SK-N-SH (cell line): Measurements from ENCODE around the gene HMOX1. TPM values are rescaled to one million over a fixed set of nuclear protein-coding genes. Genes with fewer than 3 reads are reported as not detected.
"Not testable (repeated sequence)": the region's sequence is repeated elsewhere in the genome, so short reads cannot be mapped to it uniquely, and the experiment has no call there.

Experiments used
- CTCF ChIA-PET: fragments of 300-600, 350-600 bp; formaldehyde crosslinking; extraction: SDS; loops from one replicate; lab custom pipeline; 2021; lab: Yijun Ruan, JAX
- POLR2A ChIA-PET: fragments of 350-600 bp; sonication (Branson Sonifier 250); formaldehyde crosslinking; extraction: SDS; loops from one replicate; lab custom pipeline; 2020; ENCODE audit warnings: antibody characterized with exemption, inconsistent platforms; lab: Yijun Ruan, JAX
- DNase-seq: peaks from one replicate; pipeline ENCODE4 v3.0.0; 2012
- H2AFZ ChIP-seq: fragments of 200-600 bp; sonication (generic); 2 replicates; pipeline ENCODE4 v1.8.1; 2016; ENCODE audit warnings: antibody characterized with exemption, mild to moderate bottlenecking, low read depth
- H3F3A ChIP-seq: fragments of 200-600 bp; sonication (generic); replicated peaks from 2 replicates; pipeline ENCODE3; 2016; ENCODE audit warnings: antibody characterized with exemption, mild to moderate bottlenecking; ENCODE audit not compliant: insufficient read depth
- H3K27ac ChIP-seq, 2 experiments: fragments of 200-500 bp in 1 of 2; fragments of 200-600 bp in 1 of 2; sonication (Bioruptor generic) in 1 of 2; sonication (generic), shearing (Covaris generic) in 1 of 2; 2 replicates each; pipeline versions ENCODE4 v1.5.1 to v1.6.1; 2014 to 2016; ENCODE audit warnings: low read depth in 2 of 2, inconsistent platforms in 1 of 2, low read length in 1 of 2, mild to moderate bottlenecking in 1 of 2, mixed read lengths in 1 of 2
- H3K27me3 ChIP-seq: fragments of 200-600 bp; sonication (generic), shearing (Covaris generic); 2 replicates; pipeline ENCODE4 v1.6.1; 2016; ENCODE audit warnings: mixed run types; ENCODE audit not compliant: insufficient read depth
- H3K36me3 ChIP-seq, 2 experiments: fragments of 200-500 bp in 1 of 2; fragments of 200-600 bp in 1 of 2; sonication (Bioruptor generic) in 1 of 2; sonication (generic) in 1 of 2; replicated peaks in 1 of 2; 2 replicates each; pipeline versions ENCODE3 to v1.5.1; 2014 to 2016; ENCODE audit warnings: low read length in 1 of 2, mild to moderate bottlenecking in 1 of 2; ENCODE audit not compliant: insufficient read depth in 2 of 2, control insufficient read depth in 1 of 2
- H3K4me1 ChIP-seq, 2 experiments: fragments of 200-500 bp in 1 of 2; fragments of 200-600 bp in 1 of 2; sonication (Bioruptor generic) in 1 of 2; sonication (generic), shearing (Covaris generic) in 1 of 2; 2 replicates each; pipeline versions ENCODE4 v1.5.1 to v1.6.1; 2014 to 2016; ENCODE audit warnings: low read depth in 1 of 2, low read length in 1 of 2, mixed run types in 1 of 2; ENCODE audit not compliant: insufficient read depth in 2 of 2, control insufficient read depth in 1 of 2
- H3K4me2 ChIP-seq: fragments of 200-600 bp; sonication (generic), shearing (Covaris generic); 2 replicates; pipeline ENCODE4 v1.6.1; 2017; ENCODE audit warnings: mixed run types
- H3K4me3 ChIP-seq, 2 experiments: fragments of 200-500 bp in 1 of 2; fragments of 200-600 bp in 1 of 2; sonication (Bioruptor generic) in 1 of 2; sonication (generic), shearing (Covaris generic) in 1 of 2; 2 replicates each; pipeline versions ENCODE4 v1.5.1 to v1.8.1; 2014 to 2016; ENCODE audit warnings: low read depth in 2 of 2, inconsistent platforms in 1 of 2, low read length in 1 of 2, mild to moderate bottlenecking in 1 of 2, mixed read lengths in 1 of 2, moderate library complexity in 1 of 2
- H3K79me2 ChIP-seq: fragments of 200-600 bp; sonication (generic); 2 replicates; pipeline ENCODE4 v1.8.1; 2017; ENCODE audit warnings: mild to moderate bottlenecking; ENCODE audit not compliant: insufficient read depth
- H3K9ac ChIP-seq: fragments of 200-600 bp; sonication (generic); 2 replicates; pipeline ENCODE4 v1.6.1; 2017; ENCODE audit warnings: mixed run types
- H3K9me2 ChIP-seq: fragments of 200-600 bp; sonication (generic); 2 replicates; pipeline ENCODE4 v1.6.1; 2017; ENCODE audit warnings: mixed run types
- H3K9me3 ChIP-seq: fragments of 200-600 bp; sonication (generic); 2 replicates; pipeline ENCODE4 v1.6.1; 2017; ENCODE audit warnings: mixed run types, mild to moderate bottlenecking, moderate library complexity
- H4K20me1 ChIP-seq: fragments of 200-600 bp; sonication (generic); 2 replicates; pipeline ENCODE4 v1.6.1; 2017; ENCODE audit warnings: mild to moderate bottlenecking, mixed run types; ENCODE audit not compliant: insufficient read depth
- ELF1 ChIP-seq: IDR thresholded peaks from 2 replicates; pipeline ENCODE4 v1.4.0; 2012
- EP300 ChIP-seq, 2 experiments: IDR thresholded peaks; 2 replicates each; pipeline versions ENCODE4 v1.4.0 to v1.6.1; 2012; ENCODE audit warnings: borderline replicate concordance in 1 of 2, low read depth in 1 of 2, low read length in 1 of 2
- FOSL2 ChIP-seq: IDR thresholded peaks from 2 replicates; pipeline ENCODE4 v1.4.0; 2012; ENCODE audit warnings: low read depth, mild to moderate bottlenecking, moderate library complexity, borderline replicate concordance
- FOXJ3 ChIP-seq: sonication (generic); formaldehyde crosslinking; IDR thresholded peaks from 2 replicates; pipeline ENCODE4 v1.5.1; 2020; ENCODE audit warnings: mild to moderate bottlenecking, missing genetic modification reagents
- GABPA ChIP-seq: IDR thresholded peaks from 2 replicates; pipeline ENCODE4 v1.4.0; 2012; ENCODE audit warnings: low read depth, mild to moderate bottlenecking
- JUND ChIP-seq: IDR thresholded peaks from 2 replicates; pipeline ENCODE4 v1.4.0; 2012
- NFIC ChIP-seq: IDR thresholded peaks from 2 replicates; pipeline ENCODE4 v1.4.0; 2012; ENCODE audit warnings: borderline replicate concordance
- NRF1 ChIP-seq: IDR thresholded peaks from 2 replicates; pipeline ENCODE4 v1.6.1; 2012; ENCODE audit warnings: low read depth, mild to moderate bottlenecking, low read length
- POLR2AphosphoS5 ChIP-seq: IDR thresholded peaks from 2 replicates; pipeline ENCODE4 v1.6.1; 2012; ENCODE audit warnings: low read depth, low read length
- RAD21 ChIP-seq: IDR thresholded peaks from 2 replicates; pipeline ENCODE4 v1.6.1; 2012; ENCODE audit warnings: mild to moderate bottlenecking, low read length
- RCOR1 ChIP-seq: fragments of 150-350 bp; IDR thresholded peaks from 2 replicates; pipeline ENCODE4 v1.6.1; 2017; ENCODE audit warnings: antibody characterized with exemption, low read length
- RXRA ChIP-seq: IDR thresholded peaks from 2 replicates; pipeline ENCODE4 v1.4.0; 2012; ENCODE audit warnings: low read depth, mild to moderate bottlenecking, borderline replicate concordance
- SMC3 ChIP-seq: IDR thresholded peaks from 2 replicates; pipeline ENCODE4 v1.6.1; 2012; ENCODE audit warnings: low read depth, low read length, improper control_type of control experiment
- TAF1 ChIP-seq: IDR thresholded peaks from 2 replicates; pipeline ENCODE4 v1.6.1; 2012; ENCODE audit warnings: low read depth, mild to moderate bottlenecking, low read length, moderate library complexity, borderline replicate concordance
- TCF12 ChIP-seq: IDR thresholded peaks from 2 replicates; pipeline ENCODE4 v1.4.0; 2012
- TEAD4 ChIP-seq: IDR thresholded peaks from 2 replicates; pipeline ENCODE4 v1.4.0; 2012; ENCODE audit warnings: mild to moderate bottlenecking, borderline replicate concordance; ENCODE audit not compliant: insufficient read depth
- WGBS: methylation state at CpG from one replicate; pipeline ENCODE4 v1.1.6; 2017; ENCODE audit warnings: low lambda C conversion rate; 5-methylcytosine and 5-hydroxymethylcytosine counted together
- polyA plus RNA-seq, 3 experiments: library from polyadenylated mRNA; depleted of rRNA; stranded (reverse); fragments of >200 nt; gene quantifications; 2 replicates each; pipeline ENCODE4 v1.2.3, GENCODE V29; 2012
- TF ChIP-seq, protein P1 (sequence below): IDR thresholded peaks from 2 replicates; pipeline ENCODE4 v1.6.1; 2012; ENCODE audit warnings: mild to moderate bottlenecking, low read depth, low read length, moderate library complexity
- TF ChIP-seq, protein P2 (sequence below): fragments of 150-350 bp; IDR thresholded peaks from 2 replicates; pipeline ENCODE4 v1.6.1; 2017; ENCODE audit warnings: antibody characterized with exemption, low read length, low read depth, borderline replicate concordance
- TF ChIP-seq, protein P3 (sequence below): IDR thresholded peaks from 2 replicates; pipeline ENCODE4; 2012
- TF ChIP-seq, protein P4 (sequence below): fragments of 200-600 bp; sonication (generic); IDR thresholded peaks from 2 replicates; pipeline ENCODE4 v1.6.1; 2017; ENCODE audit warnings: antibody characterized with exemption, mild to moderate bottlenecking, moderate library complexity

HMOX1 gene
- polyA plus RNA-seq, 1 of the 3 experiments (the other 2 are of a cell fraction): 13.7 TPM

DNA sequence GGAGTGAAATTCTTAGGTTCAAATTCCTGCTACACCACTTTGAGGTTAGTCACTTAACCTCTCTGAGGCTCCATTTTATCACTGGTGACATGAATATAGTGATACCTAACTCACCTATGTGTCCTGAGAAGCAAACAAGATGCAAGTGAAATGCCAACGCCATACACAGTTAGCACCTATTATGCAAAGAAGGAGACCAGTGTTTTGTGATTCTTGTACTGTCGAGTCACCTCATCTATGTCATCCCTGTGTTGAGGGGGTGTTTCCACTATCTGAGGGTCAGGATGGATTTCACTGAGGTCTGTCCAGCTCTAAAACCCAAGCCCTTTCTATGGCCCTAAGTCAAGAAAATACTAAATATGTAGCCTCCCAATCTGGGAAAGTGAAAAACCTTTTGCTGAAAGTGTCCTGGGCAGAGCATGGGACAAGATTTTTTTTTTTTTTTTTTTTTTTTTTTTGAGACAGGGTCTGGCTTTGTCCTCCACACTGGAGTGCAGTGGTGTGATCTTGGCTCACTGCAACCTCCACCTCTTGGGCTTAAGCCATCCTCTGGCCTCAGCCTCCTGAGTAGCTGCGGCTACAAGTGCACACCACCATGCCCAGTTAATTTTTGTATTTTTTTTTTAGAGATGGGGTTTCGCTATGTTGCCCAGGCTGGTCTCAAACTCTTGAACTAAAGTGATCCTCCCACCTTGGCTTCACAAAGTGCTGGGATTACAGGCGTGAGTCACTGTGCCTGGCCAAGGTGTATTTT is 14.1 kb downstream of the HMOX1 start:
- Histone ChIP-seq H3K36me3 (peaks cover 0 to 6% of the 10 kb centered on the region in 2 experiments), H2AFZ (no peak overlapping the region), H3K4me3 (no peak overlapping the region), H3K9me2 (no peaks in the 10 kb centered on the region), H3K79me2 (peaks cover under 1% of the 10 kb centered on the region), H3K4me2 (no peak overlapping the region), H3K27ac (no peak overlapping the region), H3K4me1 (no peaks in the 10 kb centered on the region; a peak in 1 of 4 replicates), H3K27me3 (no peaks in the 10 kb centered on the region), H3F3A (peaks cover 4% of the 10 kb centered on the region), H4K20me1 (no peaks in the 10 kb centered on the region), H3K9me3 (no peaks in the 10 kb centered on the region), H3K9ac (no peak overlapping the region)
- no peak for DNase-seq
- TF ChIP-seq RCOR1: no peak
- no peak for TF ChIP-seq FOXJ3 (CRISPR knock-in tag)
- no peak for TF ChIP-seq TAF1
- TF ChIP-seq POLR2AphosphoS5: no peak
- TF ChIP-seq, protein P1, sequence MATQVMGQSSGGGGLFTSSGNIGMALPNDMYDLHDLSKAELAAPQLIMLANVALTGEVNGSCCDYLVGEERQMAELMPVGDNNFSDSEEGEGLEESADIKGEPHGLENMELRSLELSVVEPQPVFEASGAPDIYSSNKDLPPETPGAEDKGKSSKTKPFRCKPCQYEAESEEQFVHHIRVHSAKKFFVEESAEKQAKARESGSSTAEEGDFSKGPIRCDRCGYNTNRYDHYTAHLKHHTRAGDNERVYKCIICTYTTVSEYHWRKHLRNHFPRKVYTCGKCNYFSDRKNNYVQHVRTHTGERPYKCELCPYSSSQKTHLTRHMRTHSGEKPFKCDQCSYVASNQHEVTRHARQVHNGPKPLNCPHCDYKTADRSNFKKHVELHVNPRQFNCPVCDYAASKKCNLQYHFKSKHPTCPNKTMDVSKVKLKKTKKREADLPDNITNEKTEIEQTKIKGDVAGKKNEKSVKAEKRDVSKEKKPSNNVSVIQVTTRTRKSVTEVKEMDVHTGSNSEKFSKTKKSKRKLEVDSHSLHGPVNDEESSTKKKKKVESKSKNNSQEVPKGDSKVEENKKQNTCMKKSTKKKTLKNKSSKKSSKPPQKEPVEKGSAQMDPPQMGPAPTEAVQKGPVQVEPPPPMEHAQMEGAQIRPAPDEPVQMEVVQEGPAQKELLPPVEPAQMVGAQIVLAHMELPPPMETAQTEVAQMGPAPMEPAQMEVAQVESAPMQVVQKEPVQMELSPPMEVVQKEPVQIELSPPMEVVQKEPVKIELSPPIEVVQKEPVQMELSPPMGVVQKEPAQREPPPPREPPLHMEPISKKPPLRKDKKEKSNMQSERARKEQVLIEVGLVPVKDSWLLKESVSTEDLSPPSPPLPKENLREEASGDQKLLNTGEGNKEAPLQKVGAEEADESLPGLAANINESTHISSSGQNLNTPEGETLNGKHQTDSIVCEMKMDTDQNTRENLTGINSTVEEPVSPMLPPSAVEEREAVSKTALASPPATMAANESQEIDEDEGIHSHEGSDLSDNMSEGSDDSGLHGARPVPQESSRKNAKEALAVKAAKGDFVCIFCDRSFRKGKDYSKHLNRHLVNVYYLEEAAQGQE: no peak
- no peak for TF ChIP-seq FOSL2
- no peak for TF ChIP-seq ELF1
- TF ChIP-seq, protein P2, sequence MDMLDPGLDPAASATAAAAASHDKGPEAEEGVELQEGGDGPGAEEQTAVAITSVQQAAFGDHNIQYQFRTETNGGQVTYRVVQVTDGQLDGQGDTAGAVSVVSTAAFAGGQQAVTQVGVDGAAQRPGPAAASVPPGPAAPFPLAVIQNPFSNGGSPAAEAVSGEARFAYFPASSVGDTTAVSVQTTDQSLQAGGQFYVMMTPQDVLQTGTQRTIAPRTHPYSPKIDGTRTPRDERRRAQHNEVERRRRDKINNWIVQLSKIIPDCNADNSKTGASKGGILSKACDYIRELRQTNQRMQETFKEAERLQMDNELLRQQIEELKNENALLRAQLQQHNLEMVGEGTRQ: no peak
- no peak for TF ChIP-seq JUND
- TF ChIP-seq GABPA: no peak
- TF ChIP-seq, protein P3, sequence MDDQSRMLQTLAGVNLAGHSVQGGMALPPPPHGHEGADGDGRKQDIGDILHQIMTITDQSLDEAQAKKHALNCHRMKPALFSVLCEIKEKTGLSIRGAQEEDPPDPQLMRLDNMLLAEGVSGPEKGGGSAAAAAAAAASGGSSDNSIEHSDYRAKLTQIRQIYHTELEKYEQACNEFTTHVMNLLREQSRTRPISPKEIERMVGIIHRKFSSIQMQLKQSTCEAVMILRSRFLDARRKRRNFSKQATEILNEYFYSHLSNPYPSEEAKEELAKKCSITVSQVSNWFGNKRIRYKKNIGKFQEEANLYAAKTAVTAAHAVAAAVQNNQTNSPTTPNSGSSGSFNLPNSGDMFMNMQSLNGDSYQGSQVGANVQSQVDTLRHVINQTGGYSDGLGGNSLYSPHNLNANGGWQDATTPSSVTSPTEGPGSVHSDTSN: no peak
- TF ChIP-seq SMC3: no peak
- no peak for TF ChIP-seq NFIC
- TF ChIP-seq RAD21: no peak
- TF ChIP-seq EP300 (IDR thresholded peaks at IDR 0.05; ENCODE audit: borderline replicate concordance in 1 of 2, low read depth in 1 of 2, low read length in 1 of 2): no peak
- no peak for TF ChIP-seq TCF12
- TF ChIP-seq, protein P4, sequence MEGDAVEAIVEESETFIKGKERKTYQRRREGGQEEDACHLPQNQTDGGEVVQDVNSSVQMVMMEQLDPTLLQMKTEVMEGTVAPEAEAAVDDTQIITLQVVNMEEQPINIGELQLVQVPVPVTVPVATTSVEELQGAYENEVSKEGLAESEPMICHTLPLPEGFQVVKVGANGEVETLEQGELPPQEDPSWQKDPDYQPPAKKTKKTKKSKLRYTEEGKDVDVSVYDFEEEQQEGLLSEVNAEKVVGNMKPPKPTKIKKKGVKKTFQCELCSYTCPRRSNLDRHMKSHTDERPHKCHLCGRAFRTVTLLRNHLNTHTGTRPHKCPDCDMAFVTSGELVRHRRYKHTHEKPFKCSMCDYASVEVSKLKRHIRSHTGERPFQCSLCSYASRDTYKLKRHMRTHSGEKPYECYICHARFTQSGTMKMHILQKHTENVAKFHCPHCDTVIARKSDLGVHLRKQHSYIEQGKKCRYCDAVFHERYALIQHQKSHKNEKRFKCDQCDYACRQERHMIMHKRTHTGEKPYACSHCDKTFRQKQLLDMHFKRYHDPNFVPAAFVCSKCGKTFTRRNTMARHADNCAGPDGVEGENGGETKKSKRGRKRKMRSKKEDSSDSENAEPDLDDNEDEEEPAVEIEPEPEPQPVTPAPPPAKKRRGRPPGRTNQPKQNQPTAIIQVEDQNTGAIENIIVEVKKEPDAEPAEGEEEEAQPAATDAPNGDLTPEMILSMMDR: no peak
- no peak for TF ChIP-seq NRF1
- TF ChIP-seq TEAD4: no peak
- no peak for TF ChIP-seq RXRA
- 97% methylated on average over 5 of the region's 5 CpGs for WGBS
- CTCF ChIA-PET: interaction anchor here (1.1 to 2.1 kb wide), 2 partner anchors 10 to 44 kb away, joined by 3 to 7 read pairs; no protein-coding TSS in a partner anchor
- POLR2A ChIA-PET: no interaction called here

DNA sequence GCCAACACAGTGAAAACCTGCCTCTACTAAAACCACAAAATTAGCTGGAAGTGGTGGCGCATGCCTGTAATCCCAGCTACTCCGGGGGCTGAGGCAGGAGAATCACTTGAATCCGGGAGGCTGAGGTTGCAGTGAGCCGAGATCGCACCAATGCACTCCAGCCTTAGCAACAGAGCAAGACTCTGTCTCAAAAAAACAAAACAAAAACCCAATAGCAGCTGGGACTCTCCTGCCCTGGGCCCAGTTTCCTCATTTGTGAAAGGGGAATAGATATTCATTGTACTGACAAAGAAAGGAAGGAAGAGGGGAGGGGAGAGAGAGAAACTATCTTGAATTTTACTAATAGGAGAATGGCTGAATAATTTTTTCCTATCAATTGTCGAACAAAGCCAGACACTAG is 15.7 kb downstream of the HMOX1 start:
- not testable (repeated sequence) for H3K9ac ChIP-seq, H2AFZ ChIP-seq

More for the DNA sequence above, 15.7 kb downstream of the HMOX1 start:
- H3K27me3 ChIP-seq, CTCF ChIA-PET, DNase-seq, H3K9me2 ChIP-seq, H3K4me3 ChIP-seq, H3K9me3 ChIP-seq, H3K27ac ChIP-seq, H3K36me3 ChIP-seq, H3F3A ChIP-seq, H3K4me1 ChIP-seq, H4K20me1 ChIP-seq, H3K4me2 ChIP-seq: not testable (repeated sequence)
- POLR2A ChIA-PET: interaction anchor here (0.6 kb wide), 1 partner anchor 39 kb away, joined by 4 read pairs; no protein-coding TSS in a partner anchor
- WGBS: 88% methylated on average over 6 of the region's 6 CpGs
- peaks cover 17% of the 10 kb centered on the region for H3K79me2 ChIP-seq
